Testis (tissue), 2 donors: Measurements from ENCODE around the gene KRT9.
A peak's percentile ranks its signal among the peaks of the same experiment; 100 is the strongest.

Source experiments
- CTCF ChIP-seq, 3 experiments: fragments of 450-650 bp in 2 of 3; fragments of 200-600 bp in 1 of 3; sonication (generic) in 1 of 3; IDR thresholded peaks; one replicate each; pipeline ENCODE4 v1.5.1; 2016 to 2019; ENCODE audit warnings: antibody characterized with exemption in 3 of 3, mild to moderate bottlenecking in 2 of 3, moderate library complexity in 1 of 3
- POLR2A ChIP-seq: fragments of 450-650 bp; IDR thresholded peaks from one replicate; pipeline ENCODE4 v1.6.1; 2017; ENCODE audit warnings: antibody characterized with exemption, mild to moderate bottlenecking, moderate library complexity

- TF ChIP-seq CTCF (IDR thresholded peaks at IDR 0.05) (peak; percentile 85 to 93 (median 92)), POLR2A (peak; percentile 54)
Measured at GRCh38 chr17:41579484-41580243, 7.8 kb upstream of the KRT9 start.
